CD4-positive, CD25-positive, alpha-beta regulatory T cell (primary cell): Measurements from ENCODE around the gene ADCY4. TPM values are rescaled to one million over a fixed set of nuclear protein-coding genes. Genes with fewer than 3 reads are reported as not detected.

Experiments
- polyA plus RNA-seq, 4 donors: library from polyadenylated mRNA; unstranded; fragments of 300-500 nt; fragmentation: Illumina TruSeq; gene quantifications; one replicate each; pipeline ENCODE4 v1.2.3, GENCODE V29; 2021
- total RNA-seq: library from RNA; stranded (reverse); gene quantifications from one replicate; pipeline ENCODE4 v1.2.3, GENCODE V29; 2022

Gene ADCY4
- total and polyA plus RNA-seq, 5 donors from 2014 or later: 0.32 to 10.7 (median 0.39) TPM; not detected in 2

Other genes with a start within 250 kb of the ADCY4 start
Only the 30 nearest of the 33 such genes appear.
- 2.8 TPM for gene NRL, start 220.1 kb downstream of the ADCY4 start, total RNA-seq
- gene NRL, start 220.1 kb downstream of the ADCY4 start, polyA plus RNA-seq: 1 to 10 TPM; 1.9 to 2.9 (median 2.1) TPM
- 1.1 TPM for gene FITM1, start 204.4 kb downstream of the ADCY4 start, total RNA-seq
- gene FITM1, start 204.4 kb downstream of the ADCY4 start, polyA plus RNA-seq: under 1 TPM in 3 of 4 donors, not detected in 1; 0.20 to 0.42 (median 0.24) TPM
- 294 TPM for gene PSME1, start 198.9 kb downstream of the ADCY4 start, total RNA-seq
- gene PSME1, start 198.9 kb downstream of the ADCY4 start, polyA plus RNA-seq: 1,000 to 10,000 TPM in 1 of 4 donors, 100 to 1,000 TPM in 3; 698 to 1,230 (median 866) TPM
- 11.7 TPM for gene EMC9, start 193.5 kb downstream of the ADCY4 start, total RNA-seq
- 10 to 100 TPM; 10.7 to 22.5 (median 13.4) TPM for gene EMC9, start 193.5 kb downstream of the ADCY4 start, polyA plus RNA-seq
- gene PSME2, start 188.5 kb downstream of the ADCY4 start, total RNA-seq: 167 TPM
- 100 to 1,000 TPM; 346 to 603 (median 466) TPM for gene PSME2, start 188.5 kb downstream of the ADCY4 start, polyA plus RNA-seq
- gene RNF31, start 187.6 kb downstream of the ADCY4 start, total RNA-seq: 82.4 TPM
- gene RNF31, start 187.6 kb downstream of the ADCY4 start, polyA plus RNA-seq: 10 to 100 TPM; 35.9 to 55.9 (median 41.1) TPM
- gene IRF9, start 173.8 kb downstream of the ADCY4 start, total RNA-seq: 369 TPM
- 100 to 1,000 TPM; 105 to 157 (median 119) TPM for gene IRF9, start 173.8 kb downstream of the ADCY4 start, polyA plus RNA-seq
- 145 TPM for gene REC8, start 163.0 kb downstream of the ADCY4 start, total RNA-seq
- gene REC8, start 163.0 kb downstream of the ADCY4 start, polyA plus RNA-seq: 10 to 100 TPM in 3 of 4 donors, 1 to 10 TPM in 1; 9.7 to 16.1 (median 12.0) TPM
- gene IPO4, start 146.3 kb downstream of the ADCY4 start, total RNA-seq: 33.7 TPM
- 10 to 100 TPM; 13.0 to 14.8 (median 14.1) TPM for gene IPO4, start 146.3 kb downstream of the ADCY4 start, polyA plus RNA-seq
- gene TM9SF1, start 139.6 kb downstream of the ADCY4 start, total RNA-seq: 20.0 TPM
- 10 to 100 TPM; 36.8 to 42.3 (median 40.0) TPM for gene TM9SF1, start 139.6 kb downstream of the ADCY4 start, polyA plus RNA-seq
- 0.44 TPM for gene TSSK4, start 129.4 kb downstream of the ADCY4 start, total RNA-seq
- 1 to 10 TPM in 3 of 4 donors, under 1 TPM in 1; 0.86 to 1.5 (median 1.2) TPM for gene TSSK4, start 129.4 kb downstream of the ADCY4 start, polyA plus RNA-seq
- 108 TPM for gene CHMP4A, start 121.6 kb downstream of the ADCY4 start, total RNA-seq
- 100 to 1,000 TPM; 122 to 154 (median 142) TPM for gene CHMP4A, start 121.6 kb downstream of the ADCY4 start, polyA plus RNA-seq
- 6.0 TPM for gene MDP1, start 119.0 kb downstream of the ADCY4 start, total RNA-seq
- gene MDP1, start 119.0 kb downstream of the ADCY4 start, polyA plus RNA-seq: 10 to 100 TPM; 29.0 to 52.6 (median 35.6) TPM
- 89.1 TPM for gene NEDD8, start 102.7 kb downstream of the ADCY4 start, total RNA-seq
- gene NEDD8, start 102.7 kb downstream of the ADCY4 start, polyA plus RNA-seq: 100 to 1,000 TPM; 334 to 440 (median 349) TPM
- 49.0 TPM for gene GMPR2, start 102.1 kb downstream of the ADCY4 start, total RNA-seq
- gene GMPR2, start 102.1 kb downstream of the ADCY4 start, polyA plus RNA-seq: 100 to 1,000 TPM in 3 of 4 donors, 10 to 100 TPM in 1; 95.5 to 117 (median 112) TPM
- gene TINF2, start 92.4 kb downstream of the ADCY4 start, total RNA-seq: 169 TPM
- gene TINF2, start 92.4 kb downstream of the ADCY4 start, polyA plus RNA-seq: 100 to 1,000 TPM; 216 to 242 (median 223) TPM
- 4.0 TPM for gene TGM1, start 71.9 kb downstream of the ADCY4 start, total RNA-seq
- gene TGM1, start 71.9 kb downstream of the ADCY4 start, polyA plus RNA-seq: not detected
- 78.6 TPM for gene RABGGTA, start 63.5 kb downstream of the ADCY4 start, total RNA-seq
- gene RABGGTA, start 63.5 kb downstream of the ADCY4 start, polyA plus RNA-seq: 10 to 100 TPM; 25.1 to 40.4 (median 30.3) TPM
- gene DHRS1, start 35.3 kb downstream of the ADCY4 start, total RNA-seq: 41.2 TPM
- gene DHRS1, start 35.3 kb downstream of the ADCY4 start, polyA plus RNA-seq: 10 to 100 TPM; 21.7 to 48.5 (median 31.9) TPM
- 30.0 TPM for gene NOP9, start 35.2 kb downstream of the ADCY4 start, total RNA-seq
- gene NOP9, start 35.2 kb downstream of the ADCY4 start, polyA plus RNA-seq: 1 to 10 TPM; 1.3 to 2.5 (median 1.8) TPM
- 13.2 TPM for gene CIDEB, start 27.1 kb downstream of the ADCY4 start, total RNA-seq
- gene CIDEB, start 27.1 kb downstream of the ADCY4 start, polyA plus RNA-seq: 10 to 100 TPM in 2 of 4 donors, 1 to 10 TPM in 2; 8.9 to 13.6 (median 9.7) TPM
- gene LTB4R2, start 24.9 kb downstream of the ADCY4 start, total RNA-seq: 18.1 TPM
- 1 to 10 TPM in 3 of 4 donors, under 1 TPM in 1; 1.00 to 2.2 (median 1.7) TPM for gene LTB4R2, start 24.9 kb downstream of the ADCY4 start, polyA plus RNA-seq
- gene LTB4R, start 23.6 kb downstream of the ADCY4 start, total RNA-seq: 17.5 TPM
- gene LTB4R, start 23.6 kb downstream of the ADCY4 start, polyA plus RNA-seq: 1 to 10 TPM; 3.5 to 7.8 (median 6.3) TPM
- gene RIPK3, start 4.9 kb upstream of the ADCY4 start, total RNA-seq: 41.2 TPM
- gene RIPK3, start 4.9 kb upstream of the ADCY4 start, polyA plus RNA-seq: 10 to 100 TPM; 14.9 to 24.6 (median 19.4) TPM
- gene NFATC4, start 33.1 kb upstream of the ADCY4 start, total RNA-seq: not detected
- gene NFATC4, start 33.1 kb upstream of the ADCY4 start, polyA plus RNA-seq: not detected
- gene NYNRIN, start 63.9 kb upstream of the ADCY4 start, total RNA-seq: 0.22 TPM
- gene NYNRIN, start 63.9 kb upstream of the ADCY4 start, polyA plus RNA-seq: under 1 TPM in 1 of 4 donors, not detected in 3; 0.02 TPM
- gene CBLN3, start 94.6 kb upstream of the ADCY4 start, total RNA-seq: 3.2 TPM
- under 1 TPM; 0.10 to 0.32 (median 0.11) TPM for gene CBLN3, start 94.6 kb upstream of the ADCY4 start, polyA plus RNA-seq
- gene KHNYN, start 94.9 kb upstream of the ADCY4 start, total RNA-seq: 139 TPM
- 10 to 100 TPM; 12.4 to 16.5 (median 15.0) TPM for gene KHNYN, start 94.9 kb upstream of the ADCY4 start, polyA plus RNA-seq
- gene SDR39U1, start 107.7 kb upstream of the ADCY4 start, total RNA-seq: 79.9 TPM
- gene SDR39U1, start 107.7 kb upstream of the ADCY4 start, polyA plus RNA-seq: 10 to 100 TPM; 46.1 to 63.1 (median 60.5) TPM
- not detected for gene CMA1, start 173.2 kb upstream of the ADCY4 start, total RNA-seq
- not detected for gene CMA1, start 173.2 kb upstream of the ADCY4 start, polyA plus RNA-seq